Endothelial cell of umbilical vein (primary cell): ENCODE measurements around the gene ARID1B. TPM values are rescaled to one million over a fixed set of nuclear protein-coding genes. Genes with fewer than 3 reads are reported as not detected.

Source experiments
- BruUV-seq: library from RNA; stranded (reverse); fragments of 400-500 nt; replicated peaks from 2 replicates; lab custom pipeline; 2021; lab: Mats Ljungman, UMichigan
- CTCF ChIA-PET: fragments of 300-600, 350-600 bp; sonication (Branson Sonifier 250); formaldehyde crosslinking; loops from one replicate; lab custom pipeline; 2021; ENCODE audit warnings: antibody characterized with exemption, inconsistent platforms; lab: Charles Lee
- POLR2A ChIA-PET: fragments of 300-600, 350-600 bp; sonication (Branson Sonifier 250); formaldehyde crosslinking; loops from one replicate; lab custom pipeline; 2021; ENCODE audit warnings: antibody characterized with exemption, inconsistent platforms; lab: Charles Lee
- DNase-seq: peaks from one replicate; pipeline ENCODE4 v3.0.0-alpha.2; 2011; ENCODE audit warnings: low read depth, low spot score
- FAIRE-seq: peaks from 2 replicates; lab custom pipeline; 2011; peaks lifted over from hg19 to GRCh38; lab: Jason Lieb, UNC
- H2AFZ ChIP-seq: 2 replicates; pipeline ENCODE4 v1.6.0; 2012; ENCODE audit warnings: low read depth, low read length, control low read depth, inconsistent platforms
- H3K27ac ChIP-seq: 2 replicates; pipeline ENCODE4 v1.5.1; 2011; ENCODE audit warnings: low read depth, mild to moderate bottlenecking, control low read depth, low read length, moderate library complexity; ENCODE audit not compliant: insufficient read depth
- H3K27me3 ChIP-seq, 2 experiments: 2 replicates each; pipeline versions ENCODE4 v1.6.0 to v1.6.1; 2011; ENCODE audit warnings: low read length in 2 of 2, mixed read lengths in 1 of 2; ENCODE audit not compliant: control insufficient read depth in 2 of 2, insufficient read depth in 2 of 2
- H3K36me3 ChIP-seq, 2 experiments: 2 replicates in 1 of 2; 3 replicates in 1 of 2; pipeline ENCODE4 v1.5.1; 2011; ENCODE audit warnings: low read length in 2 of 2, mild to moderate bottlenecking in 1 of 2, moderate library complexity in 1 of 2; ENCODE audit not compliant: control insufficient read depth in 2 of 2, insufficient read depth in 2 of 2; ENCODE audit errors: extremely low read depth in 1 of 2
- H3K4me1 ChIP-seq: 3 replicates; pipeline ENCODE4 v1.5.1; 2011; ENCODE audit warnings: mild to moderate bottlenecking, low read length; ENCODE audit not compliant: control insufficient read depth, insufficient read depth; ENCODE audit errors: extremely low read depth
- H3K4me2 ChIP-seq: 2 replicates; pipeline ENCODE4 v1.6.1; 2011; ENCODE audit warnings: low read length, control low read depth, mixed read lengths; ENCODE audit not compliant: insufficient read depth
- H3K4me3 ChIP-seq, 3 experiments: fragments of 200-600 bp in 1 of 3; sonication (generic), shearing (Covaris generic) in 1 of 3; replicated peaks in 1 of 3; 2 replicates each; pipeline ENCODE4 v1.5.1; 2011 to 2016; ENCODE audit warnings: control low read depth in 3 of 3, low read length in 3 of 3, mild to moderate bottlenecking in 2 of 3, inconsistent platforms in 1 of 3, low read depth in 1 of 3, moderate library complexity in 1 of 3; ENCODE audit not compliant: insufficient read depth in 1 of 3
- H3K79me2 ChIP-seq: 2 replicates; pipeline ENCODE4 v1.6.0; 2012; ENCODE audit warnings: low read length, inconsistent platforms; ENCODE audit not compliant: control insufficient read depth, insufficient read depth
- H3K9ac ChIP-seq: replicated peaks from 2 replicates; pipeline ENCODE3; 2011; ENCODE audit warnings: low read length, control low read depth; ENCODE audit not compliant: insufficient read depth; ENCODE audit errors: extremely low read depth
- H3K9me1 ChIP-seq: replicated peaks from 3 replicates; pipeline ENCODE4 v1.6.0; 2011; ENCODE audit warnings: mild to moderate bottlenecking, low read length; ENCODE audit not compliant: control insufficient read depth, insufficient read depth; ENCODE audit errors: extremely low read depth
- H3K9me3 ChIP-seq: replicated peaks from 2 replicates; pipeline ENCODE4 v1.5.1; 2012; ENCODE audit warnings: low read length, inconsistent platforms; ENCODE audit not compliant: control insufficient read depth, insufficient read depth
- H4K20me1 ChIP-seq: replicated peaks from 2 replicates; pipeline ENCODE3; 2011; ENCODE audit warnings: mild to moderate bottlenecking, low read length; ENCODE audit not compliant: control insufficient read depth, insufficient read depth; ENCODE audit errors: extremely low read depth
- FOS ChIP-seq: IDR thresholded peaks from 2 replicates; pipeline ENCODE4 v1.6.1; 2011; ENCODE audit warnings: mild to moderate bottlenecking, low read length, moderate library complexity, borderline replicate concordance; ENCODE audit not compliant: insufficient read depth
- JUN ChIP-seq: IDR thresholded peaks from 2 replicates; pipeline ENCODE4 v1.6.1; 2011; ENCODE audit warnings: borderline replicate concordance, low read depth; ENCODE audit not compliant: insufficient read length, insufficient read depth
- POLR2A ChIP-seq: IDR thresholded peaks from 2 replicates; pipeline ENCODE4 v1.6.1; 2012; ENCODE audit warnings: low read depth, mild to moderate bottlenecking, control low read depth, low read length
- dilution Hi-C: fragments of 300-500 bp; cut with MboI; formaldehyde crosslinking; loops from one replicate; pipeline ENCODE4 v1.15.0; 2019; ENCODE audit warnings: low sequenced_read_pairs; ENCODE audit not compliant: extremely low pct_ligation_motif_present
- intact Hi-C: fragments of 100-400 bp; cut with micrococcal nuclease; formaldehyde crosslinking; loops from one replicate; pipeline ENCODE4 v1.10.0; 2022
- polyA plus RNA-seq, 4 experiments: library from polyadenylated mRNA; depleted of rRNA in 3 of 4; stranded (reverse) in 3 of 4; unstranded in 1 of 4; fragments of >200 nt; gene quantifications; 2 replicates each; pipeline versions ENCODE4 v1.2.1 to v1.2.3, GENCODE V29; 2011 to 2012; ENCODE audit warnings: missing spikeins in 1 of 4
- total RNA-seq: library from RNA; stranded (reverse); gene quantifications from 2 replicates; pipeline ENCODE4 v1.2.3, GENCODE V29; 2021
- TF ChIP-seq, protein P1 (sequence below), 2 donors: IDR thresholded peaks; 1 replicate in 1 of 2; 2 replicates in 1 of 2; pipeline ENCODE4 v1.5.1; 2011; ENCODE audit warnings: low read length in 2 of 2, mild to moderate bottlenecking in 2 of 2, moderate library complexity in 2 of 2, control low read depth in 1 of 2, inconsistent platforms in 1 of 2, low read depth in 1 of 2; ENCODE audit not compliant: insufficient read depth in 1 of 2; ENCODE audit errors: extremely low read depth in 1 of 2

The ARID1B gene
- total and polyA plus RNA-seq, 2 donors (not counting 3 experiments of a cell fraction or from before 2014, with no cell fraction given): 21.8 to 89.5 TPM

GRCh38 chr6:156869980-156870398, 92.8 kb downstream of the ARID1B start:
- Histone ChIP-seq H3K4me3 (no peak overlapping the region), H3K9ac (no peak overlapping the region), H2AFZ (no peak overlapping the region), H3K9me3 (no peaks in the 10 kb centered on the region), H3K36me3 (peaks cover 0 to 5% of the 10 kb centered on the region in 2 experiments), H3K4me2 (no peak overlapping the region), H3K4me1 (peaks cover 23% of the 10 kb centered on the region), H3K27me3 (no peaks in the 10 kb centered on the region), H3K9me1 (no peaks in the 10 kb centered on the region), H4K20me1 (peaks cover 10% of the 10 kb centered on the region), H3K79me2 (peaks cover 70% of the 10 kb centered on the region), H3K27ac (no peak overlapping the region)
- CTCF ChIA-PET: interaction anchor here (1.4 kb wide), 1 partner anchor 13 kb away, joined by 3 read pairs; no protein-coding TSS in a partner anchor
- DNase-seq: no peak
- FAIRE-seq: no peak
- no peak for TF ChIP-seq POLR2A
- POLR2A ChIA-PET: no interaction called here
- no TSS peak for BruUV-seq
- intact Hi-C loops: loop anchor here (5.0 to 10.0 kb wide), 3 partner anchors 152 to 305 kb away; no protein-coding TSS in a partner anchor
- dilution Hi-C loops: no loop called here

GRCh38 chr6:156870924-156871539, 93.9 kb downstream of the ARID1B start:
- peaks cover 72% of the 10 kb centered on the region for H3K79me2 ChIP-seq
- ChIA-PET CTCF (interaction anchor here (1.4 kb wide), 1 partner anchor 12 kb away, joined by 3 read pairs; no protein-coding TSS in a partner anchor), POLR2A (no interaction called here)
- BruUV-seq: no TSS peak
- H4K20me1 ChIP-seq: peaks cover 9% of the 10 kb centered on the region
- H3K4me1 ChIP-seq: peaks cover 20% of the 10 kb centered on the region
- intact Hi-C loops: loop anchor here (10.0 kb wide), 1 partner anchor 306 kb away; no protein-coding TSS in a partner anchor
- DNase-seq (no peak), FAIRE-seq (no peak)
- H2AFZ ChIP-seq: no peak overlapping the region
- H3K27ac ChIP-seq: no peak overlapping the region
- no peak overlapping the region for H3K4me2 ChIP-seq
- dilution Hi-C loops: no loop called here
- H3K9me1 ChIP-seq: no peaks in the 10 kb centered on the region
- TF ChIP-seq, protein P1, sequence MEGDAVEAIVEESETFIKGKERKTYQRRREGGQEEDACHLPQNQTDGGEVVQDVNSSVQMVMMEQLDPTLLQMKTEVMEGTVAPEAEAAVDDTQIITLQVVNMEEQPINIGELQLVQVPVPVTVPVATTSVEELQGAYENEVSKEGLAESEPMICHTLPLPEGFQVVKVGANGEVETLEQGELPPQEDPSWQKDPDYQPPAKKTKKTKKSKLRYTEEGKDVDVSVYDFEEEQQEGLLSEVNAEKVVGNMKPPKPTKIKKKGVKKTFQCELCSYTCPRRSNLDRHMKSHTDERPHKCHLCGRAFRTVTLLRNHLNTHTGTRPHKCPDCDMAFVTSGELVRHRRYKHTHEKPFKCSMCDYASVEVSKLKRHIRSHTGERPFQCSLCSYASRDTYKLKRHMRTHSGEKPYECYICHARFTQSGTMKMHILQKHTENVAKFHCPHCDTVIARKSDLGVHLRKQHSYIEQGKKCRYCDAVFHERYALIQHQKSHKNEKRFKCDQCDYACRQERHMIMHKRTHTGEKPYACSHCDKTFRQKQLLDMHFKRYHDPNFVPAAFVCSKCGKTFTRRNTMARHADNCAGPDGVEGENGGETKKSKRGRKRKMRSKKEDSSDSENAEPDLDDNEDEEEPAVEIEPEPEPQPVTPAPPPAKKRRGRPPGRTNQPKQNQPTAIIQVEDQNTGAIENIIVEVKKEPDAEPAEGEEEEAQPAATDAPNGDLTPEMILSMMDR (IDR thresholded peaks at IDR 0.05; ENCODE audit: extremely low read depth in 1 of 2, insufficient read depth in 1 of 2, low read depth in 1 of 2, low read length in 2 of 2): no peak
- TF ChIP-seq POLR2A (no peak), FOS (no peak), JUN (no peak)
- H3K4me3 ChIP-seq: no peak overlapping the region
- peaks cover 0 to 5% of the 10 kb centered on the region in 2 experiments for H3K36me3 ChIP-seq
- H3K9ac ChIP-seq: no peak overlapping the region
- H3K9me3 ChIP-seq: no peaks in the 10 kb centered on the region
- no peaks in the 10 kb centered on the region for H3K27me3 ChIP-seq
